A549 (cell line): Measurements from ENCODE around the gene NOTCH4.

Experiments used
- MAX ChIP-seq: IDR thresholded peaks from 2 replicates; pipeline ENCODE4 v1.6.1; 2012
- MYC ChIP-seq: IDR thresholded peaks from 2 replicates; pipeline ENCODE4 v1.6.1; 2012; ENCODE audit warnings: mild to moderate bottlenecking, inconsistent platforms, low read length, improper control_type of control experiment, borderline replicate concordance
- PHF8 ChIP-seq: fragments of 200-600 bp; sonication (generic); IDR thresholded peaks from 2 replicates; pipeline ENCODE4 v1.6.1; 2016; ENCODE audit warnings: low read depth, mild to moderate bottlenecking, antibody characterized with exemption, moderate library complexity, borderline replicate concordance
- POLR2A ChIP-seq: IDR thresholded peaks from 2 replicates; pipeline ENCODE4 v1.6.1; 2012; ENCODE audit warnings: mild to moderate bottlenecking, low read length
- POLR2AphosphoS2 ChIP-seq: conservative IDR thresholded peaks from 2 replicates; pipeline ENCODE4 v1.6.1; 2012; ENCODE audit warnings: low read length, improper control_type of control experiment, inconsistent platforms
- SREBF2 ChIP-seq: fragments of 450-650 bp; IDR thresholded peaks from 2 replicates; pipeline ENCODE4 v1.6.1; 2014; ENCODE audit warnings: mild to moderate bottlenecking, moderate library complexity
- TF ChIP-seq, protein P1 (sequence below): fragments of >200 bp; sonication (Bioruptor Twin); formaldehyde crosslinking; IDR thresholded peaks from 3 replicates; pipeline ENCODE4 v1.6.1; 2016
- TF ChIP-seq, protein P2 (sequence below): fragments of 450-650 bp; IDR thresholded peaks from 2 replicates; pipeline ENCODE4 v1.6.1; 2014; ENCODE audit warnings: antibody characterized with exemption

DNA sequence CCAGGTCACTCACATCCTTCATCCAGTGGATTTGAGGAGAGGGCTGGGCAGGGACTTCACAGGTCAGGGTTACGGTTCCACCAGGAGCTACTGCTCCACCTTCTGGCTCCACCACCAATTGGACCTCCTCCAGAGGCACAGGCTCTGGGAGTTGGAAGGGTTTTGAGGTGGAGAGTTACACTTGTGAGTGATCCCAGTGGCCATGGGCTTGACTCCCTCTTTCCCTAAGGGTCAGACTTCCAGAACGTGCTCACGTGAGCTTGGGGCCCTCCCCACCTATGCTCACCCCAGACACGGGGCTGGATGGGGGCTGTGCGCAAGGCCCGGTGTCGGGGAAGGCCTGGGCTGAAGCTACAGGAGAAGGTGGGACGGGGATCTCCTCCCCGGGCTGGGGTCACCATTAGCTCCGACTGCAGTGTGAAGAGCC, 41.3 kb downstream of the NOTCH4 start:
- no peak for TF ChIP-seq PHF8
- no peak for TF ChIP-seq MYC
- TF ChIP-seq, protein P1, sequence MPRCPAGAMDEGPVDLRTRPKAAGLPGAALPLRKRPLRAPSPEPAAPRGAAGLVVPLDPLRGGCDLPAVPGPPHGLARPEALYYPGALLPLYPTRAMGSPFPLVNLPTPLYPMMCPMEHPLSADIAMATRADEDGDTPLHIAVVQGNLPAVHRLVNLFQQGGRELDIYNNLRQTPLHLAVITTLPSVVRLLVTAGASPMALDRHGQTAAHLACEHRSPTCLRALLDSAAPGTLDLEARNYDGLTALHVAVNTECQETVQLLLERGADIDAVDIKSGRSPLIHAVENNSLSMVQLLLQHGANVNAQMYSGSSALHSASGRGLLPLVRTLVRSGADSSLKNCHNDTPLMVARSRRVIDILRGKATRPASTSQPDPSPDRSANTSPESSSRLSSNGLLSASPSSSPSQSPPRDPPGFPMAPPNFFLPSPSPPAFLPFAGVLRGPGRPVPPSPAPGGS, result no peak
- TF ChIP-seq SREBF2, result no peak
- no peak for TF ChIP-seq MAX
- no peak for TF ChIP-seq POLR2A
- no peak for TF ChIP-seq POLR2AphosphoS2
- TF ChIP-seq, protein P2, sequence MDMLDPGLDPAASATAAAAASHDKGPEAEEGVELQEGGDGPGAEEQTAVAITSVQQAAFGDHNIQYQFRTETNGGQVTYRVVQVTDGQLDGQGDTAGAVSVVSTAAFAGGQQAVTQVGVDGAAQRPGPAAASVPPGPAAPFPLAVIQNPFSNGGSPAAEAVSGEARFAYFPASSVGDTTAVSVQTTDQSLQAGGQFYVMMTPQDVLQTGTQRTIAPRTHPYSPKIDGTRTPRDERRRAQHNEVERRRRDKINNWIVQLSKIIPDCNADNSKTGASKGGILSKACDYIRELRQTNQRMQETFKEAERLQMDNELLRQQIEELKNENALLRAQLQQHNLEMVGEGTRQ, result no peak
